HepG2 (cell line): ENCODE data around the gene NSD2. TPM values are rescaled to one million over a fixed set of nuclear protein-coding genes. Genes with fewer than 3 reads are reported as not detected.
A peak's percentile ranks its signal among the peaks of the same experiment; 100 is the strongest.

Source experiments
- ARID2 ChIP-seq: sonication (generic); formaldehyde crosslinking; IDR thresholded peaks from 2 replicates; pipeline ENCODE4 v1.8.1; 2022; ENCODE audit warnings: mild to moderate bottlenecking, missing genetic modification reagents, borderline replicate concordance
- BRD4 ChIP-seq: sonication (generic); formaldehyde crosslinking; IDR thresholded peaks from 2 replicates; pipeline ENCODE4 v1.4.0; 2020; ENCODE audit warnings: missing genetic modification reagents
- DDIT3 ChIP-seq: sonication (generic); formaldehyde crosslinking; IDR thresholded peaks from 2 replicates; pipeline ENCODE4 v1.4.0; 2020; ENCODE audit warnings: mild to moderate bottlenecking, missing genetic modification reagents
- EED ChIP-seq: sonication (generic); formaldehyde crosslinking; IDR thresholded peaks from 2 replicates; pipeline ENCODE4 v1.5.0; 2020; ENCODE audit warnings: mild to moderate bottlenecking, missing genetic modification reagents
- GABPB1 ChIP-seq: IDR thresholded peaks from 2 replicates; pipeline ENCODE4 v1.6.1; 2016; ENCODE audit warnings: mild to moderate bottlenecking, missing genetic modification reagents, moderate library complexity, missing compliant biosample characterization
- IRX3 ChIP-seq: sonication (generic); formaldehyde crosslinking; IDR thresholded peaks from 2 replicates; pipeline ENCODE4 v1.8.1; 2023; ENCODE audit warnings: mild to moderate bottlenecking, low read depth, missing genetic modification reagents, borderline replicate concordance
- MAFG ChIP-seq: sonication (generic); formaldehyde crosslinking; IDR thresholded peaks from 2 replicates; pipeline ENCODE4 v1.5.1; 2020; ENCODE audit warnings: mild to moderate bottlenecking, missing genetic modification reagents
- MEIS2 ChIP-seq: sonication (generic); formaldehyde crosslinking; IDR thresholded peaks from 2 replicates; pipeline ENCODE4 v1.9.0; 2021; ENCODE audit warnings: mild to moderate bottlenecking, missing genetic modification reagents
- MIER3 ChIP-seq: IDR thresholded peaks from 2 replicates; pipeline ENCODE4 v1.6.1; 2016; ENCODE audit warnings: missing compliant biosample characterization, borderline replicate concordance
- MYNN ChIP-seq: sonication (generic); formaldehyde crosslinking; IDR thresholded peaks from 2 replicates; pipeline ENCODE4 v1.4.0; 2020; ENCODE audit warnings: mild to moderate bottlenecking, low read depth, missing genetic modification reagents
- NFKB2 ChIP-seq: sonication (generic); formaldehyde crosslinking; IDR thresholded peaks from 2 replicates; pipeline ENCODE4 v1.4.0; 2020; ENCODE audit warnings: missing genetic modification reagents, borderline replicate concordance
- NPAS2 ChIP-seq: sonication (generic); formaldehyde crosslinking; IDR thresholded peaks from 2 replicates; pipeline ENCODE4 v1.8.0; 2022; ENCODE audit warnings: mild to moderate bottlenecking, missing genetic modification reagents, borderline replicate concordance
- RBM39 ChIP-seq: fragments of 200-400 bp; formaldehyde crosslinking; IDR thresholded peaks from one replicate; pipeline ENCODE4 v1.6.1; 2018; ENCODE audit warnings: antibody characterized with exemption, mild to moderate bottlenecking, low read depth, low read length; ENCODE audit not compliant: poor library complexity, severe bottlenecking
- RNF219 ChIP-seq: sonication (generic); formaldehyde crosslinking; IDR thresholded peaks from 2 replicates; pipeline ENCODE4 v1.5.0; 2020; ENCODE audit warnings: mild to moderate bottlenecking, missing genetic modification reagents
- SAFB2 ChIP-seq: sonication (generic); formaldehyde crosslinking; IDR thresholded peaks from 2 replicates; pipeline ENCODE4 v1.5.1; 2020; ENCODE audit warnings: missing genetic modification reagents, low read depth, mild to moderate bottlenecking, borderline replicate concordance
- SATB2 ChIP-seq: sonication (generic); formaldehyde crosslinking; IDR thresholded peaks from 2 replicates; pipeline ENCODE4 v1.5.0; 2020; ENCODE audit warnings: missing genetic modification reagents
- SP2 ChIP-seq: sonication (generic); formaldehyde crosslinking; IDR thresholded peaks from 2 replicates; pipeline ENCODE4 v1.5.1; 2020; ENCODE audit warnings: mild to moderate bottlenecking, missing genetic modification reagents
- TMF1 ChIP-seq: sonication (generic); formaldehyde crosslinking; IDR thresholded peaks from 2 replicates; pipeline ENCODE4 v1.8.1; 2022; ENCODE audit warnings: low read depth, missing genetic modification reagents
- ZNF180 ChIP-seq: sonication (generic); formaldehyde crosslinking; IDR thresholded peaks from 2 replicates; pipeline ENCODE4 v1.4.0; 2020; ENCODE audit warnings: low read depth, missing genetic modification reagents, borderline replicate concordance
- ZNF775 ChIP-seq: sonication (generic); formaldehyde crosslinking; IDR thresholded peaks from 2 replicates; pipeline ENCODE4 v1.4.0; 2020; ENCODE audit warnings: missing genetic modification reagents, mild to moderate bottlenecking, moderate library complexity, borderline replicate concordance
- ZNF776 ChIP-seq: sonication (generic); formaldehyde crosslinking; IDR thresholded peaks from 2 replicates; pipeline ENCODE4 v1.4.0; 2020; ENCODE audit warnings: mild to moderate bottlenecking, missing genetic modification reagents
- ZNF781 ChIP-seq: sonication (generic); formaldehyde crosslinking; IDR thresholded peaks from 2 replicates; pipeline ENCODE4 v1.5.1; 2020; ENCODE audit warnings: borderline replicate concordance, mild to moderate bottlenecking, missing genetic modification reagents; ENCODE audit errors: not compliant biosample characterization
- polyA plus RNA-seq, 8 experiments: library from polyadenylated mRNA; depleted of rRNA in 3 of 8; stranded (reverse) in 7 of 8; unstranded in 1 of 8; fragments of >200 nt; fragmentation: Illumina TruSeq in 4 of 8; extraction: Trizol in 4 of 8; gene quantifications; 2 replicates each; pipeline versions ENCODE4 v1.2.1 to v1.2.3, GENCODE V29; 2011 to 2016; ENCODE audit warnings: low read depth in 4 of 8, missing spikeins in 1 of 8, mixed read lengths in 1 of 8; ENCODE audit not compliant: insufficient read depth in 1 of 8
- total RNA-seq, 5 experiments: library from RNA; depleted of rRNA; stranded (reverse); fragments of >200 nt; fragmentation: Illumina TruSeq; extraction: Trizol; gene quantifications; 2 replicates each; pipeline ENCODE4 v1.2.3, GENCODE V29; 2016; ENCODE audit warnings: low read depth in 1 of 5
- TF ChIP-seq, protein P1 (sequence below): IDR thresholded peaks from 2 replicates; pipeline ENCODE4 v1.6.1; 2016; ENCODE audit warnings: missing compliant biosample characterization, missing genetic modification reagents, borderline replicate concordance
- TF ChIP-seq, protein P2 (sequence below): sonication (generic); formaldehyde crosslinking; IDR thresholded peaks from 2 replicates; pipeline ENCODE4 v1.5.0; 2020; ENCODE audit warnings: missing genetic modification reagents
- TF ChIP-seq, protein P3 (sequence below): sonication (generic); formaldehyde crosslinking; IDR thresholded peaks from 2 replicates; pipeline ENCODE4 v1.4.0; 2020; ENCODE audit warnings: missing genetic modification reagents

The NSD2 gene
- total and polyA plus RNA-seq, 2 of the 13 experiments (the other 11 are each of a cell fraction or from before 2014, with no cell fraction given): 22.0 to 65.9 TPM

- TF ChIP-seq NPAS2 (no peak), MYNN (CRISPR knock-in tag) (no peak), SATB2 (CRISPR knock-in tag) (0 out of 2 replicates have a peak, but pooled peaks have one; percentile 11), NFKB2 (peak; percentile 51), BRD4 (CRISPR knock-in tag) (peak; percentile 99), MEIS2 (peak; percentile 37; the same call in 1 of the 2 replicates), RBM39 (no peak), GABPB1 (CRISPR knock-in tag) (no peak), SAFB2 (CRISPR knock-in tag) (no peak), ZNF775 (no peak), IRX3 (CRISPR knock-in tag) (no peak), EED (0 out of 2 replicates have a peak, but pooled peaks have one; percentile 36), TMF1 (CRISPR knock-in tag) (no peak; the same call in 1 of the 2 replicates), ZNF180 (CRISPR knock-in tag) (peak; percentile 70; the same call in 1 of the 2 replicates), RNF219 (CRISPR knock-in tag) (no peak), ZNF781 (CRISPR knock-in tag) (no peak), MIER3 (CRISPR knock-in tag) (0 out of 2 replicates have a peak, but pooled peaks have one; percentile 10), MAFG (CRISPR knock-in tag) (peak; percentile 44; the same call in 1 of the 2 replicates), SP2 (CRISPR knock-in tag) (peak; percentile 52; the same call in 1 of the 2 replicates), DDIT3 (CRISPR knock-in tag) (no peak), ARID2 (peak; percentile 12; the same call in 1 of the 2 replicates), ZNF776 (no peak)
- TF ChIP-seq, protein P1, sequence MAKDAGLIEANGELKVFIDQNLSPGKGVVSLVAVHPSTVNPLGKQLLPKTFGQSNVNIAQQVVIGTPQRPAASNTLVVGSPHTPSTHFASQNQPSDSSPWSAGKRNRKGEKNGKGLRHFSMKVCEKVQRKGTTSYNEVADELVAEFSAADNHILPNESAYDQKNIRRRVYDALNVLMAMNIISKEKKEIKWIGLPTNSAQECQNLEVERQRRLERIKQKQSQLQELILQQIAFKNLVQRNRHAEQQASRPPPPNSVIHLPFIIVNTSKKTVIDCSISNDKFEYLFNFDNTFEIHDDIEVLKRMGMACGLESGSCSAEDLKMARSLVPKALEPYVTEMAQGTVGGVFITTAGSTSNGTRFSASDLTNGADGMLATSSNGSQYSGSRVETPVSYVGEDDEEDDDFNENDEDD (CRISPR knock-in tag): no peak
- TF ChIP-seq, protein P2, sequence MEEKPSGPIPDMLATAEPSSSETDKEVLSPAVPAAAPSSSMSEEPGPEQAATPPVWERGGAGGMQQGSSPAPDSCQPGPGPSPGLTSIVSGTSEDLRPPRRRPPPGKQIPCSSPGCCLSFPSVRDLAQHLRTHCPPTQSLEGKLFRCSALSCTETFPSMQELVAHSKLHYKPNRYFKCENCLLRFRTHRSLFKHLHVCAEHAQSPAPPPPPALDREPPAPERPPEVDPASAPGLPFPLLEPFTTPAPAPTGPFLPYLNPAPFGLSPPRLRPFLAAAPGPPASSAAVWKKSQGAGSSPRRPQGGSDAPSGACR (CRISPR knock-in tag): no peak
- TF ChIP-seq, protein P3, sequence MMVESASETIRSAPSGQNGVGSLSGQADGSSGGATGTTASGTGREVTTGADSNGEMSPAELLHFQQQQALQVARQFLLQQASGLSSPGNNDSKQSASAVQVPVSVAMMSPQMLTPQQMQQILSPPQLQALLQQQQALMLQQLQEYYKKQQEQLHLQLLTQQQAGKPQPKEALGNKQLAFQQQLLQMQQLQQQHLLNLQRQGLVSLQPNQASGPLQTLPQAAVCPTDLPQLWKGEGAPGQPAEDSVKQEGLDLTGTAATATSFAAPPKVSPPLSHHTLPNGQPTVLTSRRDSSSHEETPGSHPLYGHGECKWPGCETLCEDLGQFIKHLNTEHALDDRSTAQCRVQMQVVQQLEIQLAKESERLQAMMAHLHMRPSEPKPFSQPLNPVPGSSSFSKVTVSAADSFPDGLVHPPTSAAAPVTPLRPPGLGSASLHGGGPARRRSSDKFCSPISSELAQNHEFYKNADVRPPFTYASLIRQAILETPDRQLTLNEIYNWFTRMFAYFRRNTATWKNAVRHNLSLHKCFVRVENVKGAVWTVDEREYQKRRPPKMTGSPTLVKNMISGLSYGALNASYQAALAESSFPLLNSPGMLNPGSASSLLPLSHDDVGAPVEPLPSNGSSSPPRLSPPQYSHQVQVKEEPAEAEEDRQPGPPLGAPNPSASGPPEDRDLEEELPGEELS: 0 out of 2 replicates have a peak, but pooled peaks have one; percentile 10
Observed at GRCh38 chr4:2008671-2008920, 137.4 kb downstream of the NSD2 start (continued).
